GM11168 (cell line): Measurements from ENCODE around the gene HOXD9.

ENCODE experiments used
- in situ Hi-C: fragments of 300-500 bp; cut with MboI; formaldehyde crosslinking; loops from one replicate; pipeline ENCODE4 v1.12.0; 2022; ENCODE audit warnings: low sequenced_read_pairs; ENCODE audit not compliant: unreplicated experiment

Gene HOXD9

GRCh38 chr2:176121190-176122051 is 1.1 kb upstream of the HOXD9 start:
- in situ Hi-C loops = loop anchor here (10.0 kb wide), 2 partner anchors 513 to 1023 kb away; no protein-coding TSS in a partner anchor

DNA sequence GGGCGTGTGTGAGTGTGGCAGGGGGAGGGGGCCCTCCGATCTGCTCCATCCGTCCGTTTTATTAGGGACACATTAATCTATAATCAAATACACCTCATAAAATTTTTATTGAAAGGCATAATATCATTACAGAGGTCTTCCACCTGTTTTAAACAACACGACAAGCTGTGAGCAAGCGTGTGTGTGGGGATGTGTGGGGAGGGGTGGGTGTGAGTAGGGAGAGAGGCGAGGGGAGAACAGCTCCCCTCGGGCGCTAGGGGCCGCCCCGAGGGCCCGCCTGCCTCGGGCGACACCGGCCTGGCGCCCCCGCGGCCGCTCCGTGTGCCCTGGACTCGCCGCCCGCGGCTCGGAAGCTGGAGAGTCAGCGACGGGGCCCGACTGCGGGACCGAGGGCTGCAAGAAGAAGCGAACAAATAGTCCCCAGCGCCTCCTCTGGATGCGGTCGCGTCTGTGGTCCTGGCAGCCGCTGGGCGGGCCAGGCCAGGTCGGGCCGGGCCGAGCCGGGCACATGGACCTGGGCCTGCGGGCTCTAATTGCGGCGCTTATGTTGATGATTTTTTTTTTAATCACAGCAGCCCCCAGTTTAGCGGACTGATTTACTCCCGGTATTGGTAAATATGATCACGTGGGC is 352 bp upstream of the HOXD9 start:
- in situ Hi-C loops = loop anchor here (10.0 kb wide), 2 partner anchors 513 to 1023 kb away; no protein-coding TSS in a partner anchor

GRCh38 chr2:176123411-176124109 is 1.0 kb downstream of the HOXD9 start:
- in situ Hi-C loops = loop anchor here (10.0 kb wide), 2 partner anchors 511 to 1021 kb away; no protein-coding TSS in a partner anchor

DNA sequence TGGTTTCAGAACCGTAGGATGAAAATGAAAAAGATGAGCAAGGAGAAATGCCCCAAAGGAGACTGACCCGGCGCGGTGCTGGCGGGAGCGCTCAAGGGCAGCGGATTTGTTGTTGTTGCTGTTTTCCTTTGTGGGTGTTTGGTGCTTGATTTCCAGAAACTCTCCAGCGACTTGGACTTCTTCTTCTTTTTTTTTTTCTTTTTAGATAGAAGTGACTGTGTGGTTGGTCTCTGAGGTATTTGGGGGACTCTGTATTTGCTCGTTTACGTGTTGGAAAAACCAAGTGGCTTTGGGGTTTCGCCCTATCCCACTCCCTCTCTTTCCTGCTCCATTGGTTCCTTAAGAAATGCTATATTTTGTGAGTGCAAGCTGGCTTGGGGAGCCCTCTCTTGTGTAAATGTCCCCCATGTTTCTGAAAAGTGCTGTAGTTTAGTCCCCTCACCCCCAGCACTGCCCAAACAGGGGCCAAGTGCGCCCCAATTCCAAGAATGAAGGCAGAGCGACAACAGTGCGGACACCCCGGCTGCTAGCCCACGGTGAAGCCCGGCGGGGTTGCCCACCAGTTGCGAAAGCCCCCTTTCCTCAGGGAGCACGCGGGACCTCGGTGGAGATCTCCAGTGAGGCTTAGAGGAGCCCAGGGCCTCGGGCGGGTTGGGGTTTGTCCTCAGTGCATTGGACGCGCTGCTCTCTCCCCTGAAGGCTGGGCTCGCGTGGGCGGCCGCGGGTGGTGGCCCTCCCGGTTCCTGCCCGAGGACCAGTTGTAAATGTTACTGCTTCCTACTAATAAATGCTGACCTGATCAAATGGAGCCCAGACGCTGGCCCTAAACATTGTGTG is 1.8 kb downstream of the HOXD9 start:
- in situ Hi-C loops = loop anchor here (10.0 kb wide), 2 partner anchors 510 to 1020 kb away; no protein-coding TSS in a partner anchor

GRCh38 chr2:176124947-176125771 is 2.6 kb downstream of the HOXD9 start:
- in situ Hi-C loops = loop anchor here (10.0 to 25.0 kb wide), 4 partner anchors 437 to 1020 kb away; no protein-coding TSS in a partner anchor

DNA sequence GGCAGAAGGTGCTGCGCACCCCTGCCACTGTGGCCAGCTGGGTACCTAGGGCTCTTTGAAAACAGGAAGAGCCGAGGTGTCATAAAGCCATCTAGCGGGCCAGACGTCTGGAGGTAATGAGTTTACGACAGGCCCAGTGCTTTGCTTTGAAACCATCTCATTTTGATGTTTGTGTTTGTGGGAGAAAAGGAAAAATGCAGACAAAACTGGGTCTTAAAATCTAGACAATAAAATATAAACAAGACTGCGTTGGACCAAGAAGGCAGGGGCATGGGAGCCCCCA is 3.2 kb downstream of the HOXD9 start:
- in situ Hi-C loops = loop anchor here (10.0 to 25.0 kb wide), 4 partner anchors 437 to 1019 kb away; no protein-coding TSS in a partner anchor

DNA sequence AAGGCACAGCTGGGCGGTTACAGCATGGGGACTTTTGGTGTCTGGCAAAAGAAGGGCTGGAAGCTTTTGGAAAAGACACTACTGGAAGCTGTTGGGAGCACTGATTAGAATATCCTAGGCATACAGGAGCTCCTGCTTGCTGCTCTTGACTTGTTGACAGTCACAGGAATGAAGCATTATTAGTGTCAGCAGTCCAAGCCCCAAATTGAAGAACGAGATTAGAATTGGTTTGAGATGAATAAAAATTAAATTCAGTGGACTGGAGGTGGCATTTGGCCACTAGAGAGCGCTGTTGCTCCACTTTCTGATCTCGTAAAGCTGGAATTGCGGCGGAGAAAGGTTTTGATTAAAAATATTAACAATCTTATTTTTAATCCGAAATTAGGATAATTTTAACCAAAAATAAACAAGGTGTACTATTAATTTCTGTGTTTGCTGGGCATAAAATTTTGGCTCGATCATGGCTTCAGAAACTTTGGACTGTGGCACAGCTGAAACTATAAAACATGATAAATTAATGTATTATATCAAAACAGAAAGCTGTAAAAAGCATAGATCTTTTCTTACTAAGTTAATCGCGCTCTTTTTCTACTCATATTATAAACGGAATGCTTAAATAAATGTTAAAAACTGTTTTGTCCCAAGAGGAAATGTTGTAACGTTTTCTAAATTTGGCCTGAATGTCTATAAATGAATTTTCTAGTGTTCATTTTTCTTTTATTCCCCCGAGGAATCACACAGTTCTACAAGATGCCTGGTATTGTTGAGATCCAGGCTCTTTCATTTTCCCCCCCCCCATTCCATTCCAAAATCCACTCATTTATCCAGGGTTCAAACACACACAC is 4.6 kb downstream of the HOXD9 start:
- in situ Hi-C loops = loop anchor here (10.0 to 25.0 kb wide), 4 partner anchors 435 to 1018 kb away; no protein-coding TSS in a partner anchor

DNA sequence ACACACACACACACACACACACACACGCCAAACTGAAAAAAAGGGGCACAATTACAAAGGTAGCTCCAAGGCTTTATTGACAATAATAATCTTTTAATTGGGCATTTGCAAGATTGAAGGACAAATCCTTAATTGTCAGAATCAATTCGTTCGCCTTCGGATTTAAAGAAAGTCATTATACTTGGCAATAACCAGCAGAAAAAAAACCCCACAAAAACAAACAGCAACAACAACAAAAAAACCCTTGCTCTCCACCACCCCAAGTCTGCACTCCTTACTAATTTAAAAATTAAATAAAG is 5.2 kb downstream of the HOXD9 start:
- in situ Hi-C loops = loop anchor here (10.0 to 25.0 kb wide), 4 partner anchors 435 to 1017 kb away; no protein-coding TSS in a partner anchor

- in situ Hi-C loops = loop anchor here (10.0 to 25.0 kb wide), 4 partner anchors 434 to 1016 kb away; no protein-coding TSS in a partner anchor
Measured at GRCh38 chr2:176128172-176128981, 5.9 kb downstream of the HOXD9 start.

DNA sequence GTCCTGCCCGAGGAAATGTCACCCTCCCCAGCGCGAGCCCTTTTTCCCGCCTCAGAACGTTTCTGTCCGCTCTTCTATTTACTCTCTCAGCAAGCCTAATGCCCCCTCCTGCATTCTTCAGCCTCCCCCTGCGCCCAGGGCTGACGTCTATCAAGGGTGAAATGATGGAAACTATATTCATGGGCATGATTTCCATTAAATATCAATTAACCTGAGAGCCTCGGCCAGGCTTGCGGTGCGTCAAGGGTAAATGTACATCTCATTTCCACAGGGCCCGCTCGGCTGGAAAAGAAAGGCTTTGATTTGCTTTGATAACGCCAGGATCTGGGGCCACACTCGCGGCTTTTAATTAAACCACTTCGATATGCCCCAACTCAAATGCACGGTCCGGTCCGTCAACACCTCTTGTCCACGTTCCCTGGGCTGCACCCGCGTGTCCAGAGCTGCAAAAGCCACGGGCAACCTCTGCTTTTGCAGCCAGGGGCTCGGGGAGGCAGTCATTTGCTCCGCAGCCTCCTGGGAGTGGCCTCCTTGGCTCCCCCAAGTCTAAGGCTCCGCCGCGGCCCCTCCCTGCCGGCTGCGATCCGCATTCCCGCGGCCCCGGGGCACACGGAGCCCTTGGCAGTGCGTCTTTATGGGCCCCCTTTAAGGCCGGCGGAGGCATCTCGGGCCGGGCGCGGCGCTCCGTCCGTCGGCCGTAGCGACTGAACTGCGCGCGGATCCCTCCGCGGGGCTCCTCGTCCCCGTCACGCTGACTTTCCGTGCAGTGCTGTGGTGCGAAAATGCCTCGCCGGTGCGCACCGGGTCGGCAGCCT is 6.7 kb downstream of the HOXD9 start, which contains the start of gene HOXD8:
HOXD8 (plus strand) TSS at position 724 of the 815 bp plus-strand sequence. CDS start 662 bp downstream, outside the sequence.
- in situ Hi-C loops = loop anchor here (10.0 to 25.0 kb wide), 4 partner anchors 433 to 1016 kb away; no protein-coding TSS in a partner anchor

DNA sequence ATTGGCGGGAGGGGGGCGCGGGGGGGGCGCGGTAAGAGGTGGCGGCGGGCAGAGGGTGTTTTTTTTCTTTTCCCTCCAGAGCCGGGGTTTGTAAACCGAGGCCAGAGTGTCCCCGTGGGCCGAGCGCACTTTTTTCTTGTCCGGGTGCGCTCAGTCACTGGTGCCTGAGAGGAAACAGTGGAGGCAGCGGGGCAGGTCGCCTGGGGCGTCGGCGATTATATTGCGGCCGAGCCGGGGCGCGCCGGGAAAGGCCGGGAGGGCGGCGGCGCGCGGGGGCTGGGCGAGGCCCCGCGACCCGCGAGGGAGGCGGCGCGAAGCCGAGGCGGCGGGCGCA is 7.3 kb downstream of the HOXD9 start:
- in situ Hi-C loops = loop anchor here (10.0 to 25.0 kb wide), 4 partner anchors 433 to 1015 kb away; no protein-coding TSS in a partner anchor

DNA sequence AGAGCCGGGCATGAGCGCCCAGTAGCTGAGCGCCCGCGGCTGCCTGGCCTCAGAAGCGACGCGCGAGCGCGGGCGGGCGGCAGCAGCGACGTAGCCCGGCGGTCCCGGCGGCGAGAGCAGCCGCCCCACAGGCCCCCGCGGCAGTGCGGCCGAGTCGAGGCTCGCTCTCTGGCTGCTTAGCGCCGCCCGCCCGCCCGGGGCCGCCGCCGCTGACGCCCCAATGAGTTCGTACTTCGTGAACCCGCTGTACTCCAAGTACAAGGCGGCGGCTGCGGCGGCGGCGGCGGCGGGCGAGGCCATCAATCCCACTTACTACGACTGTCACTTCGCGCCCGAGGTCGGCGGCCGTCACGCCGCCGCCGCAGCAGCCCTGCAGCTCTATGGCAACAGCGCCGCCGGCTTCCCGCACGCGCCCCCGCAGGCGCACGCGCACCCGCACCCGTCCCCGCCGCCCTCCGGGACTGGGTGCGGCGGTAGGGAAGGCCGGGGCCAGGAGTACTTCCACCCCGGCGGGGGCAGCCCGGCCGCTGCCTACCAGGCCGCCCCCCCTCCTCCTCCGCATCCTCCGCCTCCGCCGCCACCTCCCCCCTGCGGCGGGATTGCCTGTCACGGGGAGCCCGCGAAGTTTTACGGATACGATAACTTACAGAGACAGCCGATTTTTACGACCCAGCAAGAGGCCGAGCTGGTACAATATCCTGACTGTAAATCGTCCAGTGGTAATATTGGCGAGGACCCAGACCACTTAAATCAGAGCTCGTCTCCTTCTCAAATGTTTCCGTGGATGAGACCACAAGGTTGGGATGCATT is 7.8 kb downstream of the HOXD9 start:
- in situ Hi-C loops = loop anchor here (25.0 kb wide), 2 partner anchors 432 to 682 kb away; no protein-coding TSS in a partner anchor

- in situ Hi-C loops = loop anchor here (25.0 kb wide), 2 partner anchors 431 to 681 kb away; no protein-coding TSS in a partner anchor
Measured at GRCh38 chr2:176130957-176131847, 8.7 kb downstream of the HOXD9 start.

GRCh38 chr2:176131848-176132158 is 9.3 kb downstream of the HOXD9 start:
- in situ Hi-C loops = loop anchor here (25.0 kb wide), 2 partner anchors 430 to 680 kb away; no protein-coding TSS in a partner anchor
